Stimulated activated naive CD4-positive, alpha-beta T cell treated with Interleukin-2 at 50 U/mL for 16 hours (primary cell): ENCODE results near the gene KRTAP29-1.
"Not testable (repeated sequence)": the region's sequence is repeated elsewhere in the genome, so short reads cannot be mapped to it uniquely, and the experiment has no call there.

ENCODE experiments used
- DNase-seq: peaks from one replicate; lab custom pipeline; 2025; lab: John Stamatoyannopoulos, UW

Gene KRTAP29-1, protein sequence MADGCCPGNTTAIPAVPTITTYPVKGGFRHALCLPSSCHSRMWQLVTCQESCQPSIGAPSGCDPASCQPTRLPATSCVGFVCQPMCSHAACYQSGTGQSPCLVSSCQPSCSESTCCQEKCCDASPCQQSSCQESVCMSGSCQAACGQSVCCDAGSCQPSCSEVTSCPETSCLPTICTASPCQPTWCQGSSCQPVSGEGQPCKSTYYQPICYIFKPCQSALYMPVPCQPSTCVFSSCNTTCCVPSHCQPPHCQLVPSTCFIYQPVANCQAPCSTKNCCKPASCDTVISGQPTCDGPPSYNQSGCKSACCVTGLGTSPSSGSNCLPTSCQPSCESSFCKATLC

DNA sequence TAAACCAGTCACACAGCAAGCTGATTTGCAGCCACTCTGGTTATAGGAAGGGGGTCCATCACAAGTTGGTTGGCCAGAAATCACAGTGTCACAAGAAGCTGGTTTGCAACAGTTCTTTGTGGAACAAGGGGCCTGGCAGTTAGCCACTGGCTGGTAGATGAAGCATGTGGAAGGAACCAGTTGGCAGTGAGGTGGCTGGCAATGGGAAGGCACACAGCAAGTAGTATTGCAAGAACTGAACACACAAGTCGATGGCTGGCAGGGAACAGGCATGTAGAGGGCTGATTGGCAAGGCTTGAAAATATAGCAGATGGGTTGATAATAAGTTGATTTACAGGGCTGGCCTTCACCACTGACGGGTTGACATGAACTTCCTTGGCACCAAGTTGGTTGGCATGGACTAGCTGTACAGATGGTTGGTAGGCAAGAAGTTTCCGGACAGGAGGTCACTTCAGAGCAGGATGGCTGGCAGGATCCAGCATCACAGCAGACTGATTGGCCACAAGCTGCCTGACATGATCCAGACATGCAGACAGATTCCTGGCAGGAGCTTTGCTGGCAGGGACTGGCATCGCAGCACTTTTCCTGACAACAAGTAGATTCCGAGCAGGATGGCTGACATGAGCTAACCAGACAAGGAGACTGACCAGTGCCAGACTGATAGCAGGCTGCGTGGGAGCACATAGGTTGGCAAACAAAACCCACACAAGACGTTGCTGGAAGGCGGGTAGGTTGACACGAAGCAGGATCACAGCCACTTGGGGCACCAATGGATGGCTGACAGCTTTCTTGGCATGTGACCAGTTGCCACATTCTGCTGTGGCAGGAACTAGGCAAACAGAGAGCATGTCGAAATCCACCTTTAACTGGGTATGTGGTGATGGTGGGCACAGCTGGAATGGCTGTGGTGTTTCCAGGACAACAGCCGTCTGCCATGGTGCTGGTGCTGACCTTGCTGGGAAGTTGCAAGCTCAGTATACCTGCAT is at the start of gene KRTAP29-1:
Gene KRTAP29-1 (minus strand): TSS at position 936 of the 986 bp plus-strand sequence. CDS start 0 bp downstream, at position 936.
- no peak for DNase-seq

DNA sequence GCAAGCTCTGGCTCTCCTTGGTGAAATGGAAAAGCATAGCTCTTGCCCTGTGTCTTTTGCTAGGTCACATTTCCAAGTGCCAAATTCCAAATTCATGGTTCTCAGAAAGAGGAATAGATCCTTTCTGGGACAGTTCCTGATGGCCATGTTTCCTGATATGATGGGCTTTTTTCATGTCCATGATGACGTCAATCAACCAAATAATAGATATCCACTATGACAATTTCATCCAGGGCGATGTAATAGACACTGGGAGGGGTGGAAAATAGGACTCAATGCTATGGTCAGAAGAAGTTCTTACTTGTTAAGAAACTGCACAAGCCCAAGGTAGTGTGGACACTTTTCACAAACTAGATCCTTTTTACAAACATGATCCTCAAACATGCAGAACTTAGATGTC is 48.5 kb upstream of the KRTAP29-1 start:
- no peak for DNase-seq

DNA sequence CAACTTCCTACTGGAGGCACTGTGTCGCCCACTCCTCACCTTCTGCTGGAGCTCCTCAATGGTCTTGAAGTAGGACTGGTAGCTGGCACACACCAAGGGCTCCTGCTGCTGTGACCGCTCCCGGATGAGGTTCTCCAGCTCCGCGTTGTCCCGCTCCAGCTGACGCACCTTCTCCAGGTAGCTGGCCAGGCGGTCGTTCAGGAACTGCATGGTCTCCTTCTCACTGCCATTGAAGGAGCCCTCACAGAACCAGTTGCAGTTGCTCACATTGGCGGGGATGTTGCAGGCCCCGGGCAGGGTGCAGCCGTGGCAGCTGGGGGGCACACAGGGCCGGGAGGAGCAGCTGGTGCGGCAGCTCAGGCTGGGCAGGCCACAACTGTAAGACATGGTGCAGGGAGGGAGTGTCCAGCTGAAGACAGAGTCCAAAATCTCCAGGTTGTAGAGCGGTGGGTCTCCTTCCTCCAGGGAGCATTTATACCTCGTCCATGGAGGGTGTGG is 47.8 kb upstream of the KRTAP29-1 start, which contains the start of gene KRT33A:
Gene KRT33A (minus strand): TSS at position 448 of the 498 bp plus-strand sequence. CDS start 61 bp downstream, at position 387.
- DNase-seq, result not testable (repeated sequence)

DNA sequence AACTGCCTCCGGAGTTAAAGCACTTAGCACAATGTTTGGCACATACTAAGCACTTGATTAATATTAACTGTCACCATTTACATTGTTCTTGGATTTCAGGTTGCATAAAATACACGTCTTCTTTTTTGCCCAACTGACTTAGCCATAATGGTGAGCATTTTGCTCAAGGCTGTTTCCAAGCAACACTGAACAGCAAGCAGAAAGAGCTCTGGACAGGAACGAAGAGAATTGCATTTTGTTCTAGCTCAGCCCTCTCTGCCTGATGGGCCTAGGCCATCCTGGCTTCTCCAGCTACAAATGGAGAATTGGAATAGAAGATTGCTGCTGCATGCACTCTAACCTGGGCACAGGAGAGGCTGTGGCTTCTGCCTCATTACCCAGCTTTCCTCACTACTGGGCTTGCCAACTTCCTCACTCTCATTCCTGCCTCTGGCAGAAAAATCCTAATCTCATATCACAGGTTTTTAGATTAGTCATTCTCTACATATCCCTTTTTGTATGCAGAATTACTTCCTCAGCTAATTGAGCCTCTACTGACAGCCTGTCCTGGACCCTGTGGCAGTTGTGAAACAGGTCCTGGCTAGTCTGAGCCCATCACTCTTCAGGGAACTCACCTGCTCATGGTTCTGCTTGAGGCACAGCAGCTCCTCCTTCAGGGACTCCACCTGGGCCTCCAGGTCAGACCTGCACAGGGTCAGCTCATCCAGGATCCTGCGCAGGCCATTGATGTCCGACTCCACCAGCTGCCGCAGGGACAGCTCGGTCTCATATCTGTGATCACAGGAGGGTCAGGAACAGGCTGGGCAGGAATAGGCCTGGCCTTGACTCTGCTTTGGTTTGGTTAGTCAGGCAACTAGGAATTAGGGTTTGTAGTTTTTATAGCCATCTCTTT is 45.5 kb upstream of the KRTAP29-1 start:
- DNase-seq, result no peak

DNA sequence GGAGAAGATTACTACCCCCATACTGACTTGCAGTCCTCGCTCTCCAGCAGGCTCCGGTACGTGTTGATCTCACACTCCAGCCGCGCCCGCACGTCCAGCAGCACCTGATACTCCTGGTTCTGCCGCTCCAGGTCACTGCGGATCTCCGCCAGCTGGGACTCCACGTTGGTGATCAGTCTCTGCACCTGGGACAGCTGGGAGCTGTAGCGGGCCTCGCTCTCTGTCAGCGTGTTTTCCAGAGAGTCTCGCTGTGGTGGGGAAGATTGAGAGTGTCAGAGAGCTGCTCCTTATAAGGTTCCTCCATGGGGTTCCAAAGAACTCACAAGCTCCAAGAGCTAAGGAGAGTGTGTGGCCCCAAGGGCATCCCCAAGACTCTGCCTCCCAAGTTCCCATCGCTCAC is 43.8 kb upstream of the KRTAP29-1 start:
- not testable (repeated sequence) for DNase-seq

DNA sequence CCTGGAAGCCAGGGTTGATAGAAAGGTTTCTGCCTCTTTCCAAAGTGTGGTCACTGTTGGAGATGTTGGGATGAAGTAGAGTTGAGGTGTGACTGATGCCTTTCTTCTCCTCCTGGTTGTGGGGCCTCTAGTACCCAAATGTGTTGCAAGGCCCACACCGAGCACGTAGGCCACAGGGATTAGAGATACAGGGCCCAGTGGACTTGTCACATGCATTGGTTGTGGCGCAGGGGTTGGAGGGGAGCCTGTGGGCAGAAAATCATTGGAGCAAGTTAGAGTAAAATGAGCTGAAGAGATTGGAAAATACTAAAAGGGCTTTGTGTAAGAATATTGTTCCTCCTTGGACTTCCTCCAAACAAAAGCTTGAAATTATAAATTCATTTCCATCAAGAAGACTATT is 43.3 kb upstream of the KRTAP29-1 start:
- no peak for DNase-seq

DNA sequence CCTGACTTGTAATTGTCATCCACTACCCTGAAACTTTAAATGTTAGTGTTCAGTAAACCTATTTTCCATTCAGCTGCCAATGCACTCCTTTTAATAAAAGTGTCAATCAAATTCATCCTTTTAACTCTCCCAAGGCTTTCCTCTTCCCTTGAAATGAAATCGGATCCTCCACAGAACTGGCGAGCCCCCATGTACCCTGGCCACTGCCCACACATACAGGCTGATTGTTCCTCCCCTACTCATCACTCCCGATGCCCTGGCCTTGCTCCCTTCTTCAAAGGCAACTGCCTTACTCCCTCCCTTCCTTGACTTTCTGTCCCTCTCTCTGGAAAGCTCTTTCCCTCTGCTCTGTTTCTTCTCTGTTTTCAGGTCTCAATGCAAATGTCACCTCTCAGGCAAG is 40.4 kb upstream of the KRTAP29-1 start:
- DNase-seq, result no peak

DNA sequence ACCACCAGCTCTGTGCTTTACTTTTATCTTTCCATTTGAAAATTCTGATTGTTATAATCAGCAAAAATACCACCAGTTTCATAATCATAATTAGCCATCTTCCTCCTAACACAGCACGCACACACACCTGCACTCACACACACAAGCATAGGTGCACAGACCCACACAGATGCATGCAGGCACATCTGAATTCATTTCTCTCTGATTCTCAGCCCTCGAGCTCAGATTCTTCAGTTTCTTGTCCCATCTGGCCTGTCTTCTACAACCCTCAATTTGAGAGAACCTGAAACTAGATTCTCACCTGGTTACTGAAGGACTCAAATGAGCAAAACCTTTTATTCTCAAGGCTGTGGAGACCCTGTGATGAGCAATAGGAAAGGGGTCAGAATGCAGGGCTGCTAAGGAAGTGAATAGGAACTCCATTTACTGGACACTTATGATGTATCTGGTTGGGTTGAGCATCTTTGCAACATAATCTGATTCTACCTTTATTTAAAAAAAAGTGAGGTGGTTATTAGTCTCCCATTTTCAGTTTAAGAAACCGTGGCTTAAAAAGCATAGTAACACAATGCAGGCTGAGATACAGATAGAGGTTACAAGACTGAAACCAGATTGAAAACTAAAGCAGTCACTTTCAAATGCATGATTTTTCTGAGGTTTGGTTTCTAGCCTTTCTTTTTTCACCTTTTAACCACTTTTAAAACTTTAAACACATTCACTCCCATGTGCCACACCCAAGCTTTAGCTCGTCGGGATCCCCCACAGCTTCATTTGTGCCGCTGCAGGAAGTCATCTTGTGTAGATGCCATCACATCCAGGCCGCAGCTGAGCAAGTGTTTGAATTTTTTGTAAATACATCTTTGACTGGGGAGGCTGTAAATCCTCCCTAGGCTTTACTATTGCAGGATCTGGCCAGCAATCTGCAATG is 38.5 kb upstream of the KRTAP29-1 start:
- DNase-seq, result peak; percentile 24

DNA sequence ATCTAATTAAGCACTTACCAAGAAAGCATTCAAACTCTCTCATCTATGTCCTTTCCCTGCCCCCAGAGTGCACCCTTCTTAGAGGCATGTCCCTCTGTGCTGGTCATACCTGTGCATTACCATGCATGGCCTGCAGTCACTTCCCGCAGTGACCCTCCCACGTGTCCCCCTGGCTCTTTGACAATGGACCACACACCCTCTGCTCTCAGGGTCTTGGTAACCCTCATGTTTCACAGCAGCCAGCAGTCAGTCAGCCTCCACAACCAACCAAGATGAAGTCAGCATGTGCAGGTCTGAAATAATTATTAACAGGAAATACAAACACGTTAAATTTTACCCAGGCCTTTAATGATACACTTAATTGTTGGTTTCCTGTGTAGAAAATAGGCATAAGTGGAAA is 37.8 kb upstream of the KRTAP29-1 start:
- no peak for DNase-seq

DNA sequence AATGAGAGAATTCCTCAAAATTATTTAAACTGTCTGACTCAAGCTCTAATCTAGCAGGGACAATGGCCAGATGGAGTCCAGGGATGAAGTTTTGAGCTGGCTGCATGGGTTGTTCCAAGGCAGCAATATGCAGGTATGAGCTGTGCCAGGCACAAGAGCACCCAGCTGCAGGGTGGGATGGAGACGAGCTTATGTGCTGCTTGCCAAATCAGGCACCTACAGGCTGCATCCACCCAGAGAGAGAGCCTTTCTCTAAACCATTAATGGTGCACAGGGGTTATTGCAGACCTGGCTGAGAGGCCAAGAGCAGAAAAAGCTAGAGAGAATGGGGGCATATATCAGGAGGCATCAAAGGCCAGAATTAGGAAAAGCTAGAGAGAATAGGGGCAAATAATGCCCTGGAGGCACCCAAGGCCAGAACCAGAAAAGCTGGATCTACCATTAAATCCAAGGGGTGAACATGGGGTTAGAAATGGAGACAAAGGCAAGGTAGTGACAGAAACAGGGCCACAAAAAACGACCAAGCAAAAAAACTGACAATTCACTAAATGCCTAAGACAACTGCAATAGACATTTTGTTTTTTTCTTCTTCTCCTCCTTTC is 37.0 kb upstream of the KRTAP29-1 start:
- no peak for DNase-seq

DNA sequence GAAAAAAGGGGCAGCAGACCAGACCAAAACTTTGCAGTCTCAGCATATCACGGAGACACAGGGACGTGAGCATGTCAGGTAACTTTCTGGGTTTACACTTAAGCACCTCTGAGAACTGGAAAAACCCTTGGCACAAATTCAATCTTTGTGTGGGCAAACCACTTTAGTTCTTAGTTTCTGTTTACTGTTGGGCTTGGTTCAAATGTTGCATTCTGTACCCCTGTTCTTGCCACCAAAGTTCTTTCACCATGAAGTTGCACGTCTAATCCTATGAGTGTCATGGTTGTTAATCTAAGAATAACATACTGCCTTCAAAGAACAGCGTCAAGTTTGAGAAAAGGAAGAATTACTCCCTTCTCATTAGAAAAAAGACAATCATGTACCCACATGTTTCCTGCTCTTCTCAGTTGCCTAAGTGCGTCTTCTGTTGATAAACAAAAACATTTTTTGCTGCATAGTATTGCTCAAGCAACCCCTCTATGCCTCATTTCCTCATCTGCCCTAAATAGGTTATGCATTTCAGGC is 36.4 kb upstream of the KRTAP29-1 start:
- peak; percentile 43 for DNase-seq

DNA sequence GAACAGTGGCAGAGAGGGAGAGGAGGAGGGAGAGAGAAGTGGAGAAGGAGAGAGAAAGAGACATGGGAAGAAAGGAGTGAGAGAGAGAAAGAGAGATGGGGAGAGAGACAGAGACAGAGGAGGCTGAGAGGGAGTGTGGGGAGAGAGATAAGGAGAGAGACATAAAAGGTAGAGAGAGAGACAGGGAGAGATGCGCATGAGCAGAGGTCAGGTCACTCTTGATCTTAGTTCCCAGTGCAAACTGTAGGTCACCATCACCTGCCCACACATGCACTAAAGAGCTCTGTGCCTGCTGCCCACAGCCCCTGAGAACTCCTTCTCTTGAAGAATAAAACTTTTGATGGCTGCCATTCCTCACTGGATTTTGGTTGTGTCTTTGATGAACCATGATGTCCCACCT is 33.1 kb upstream of the KRTAP29-1 start:
- no peak for DNase-seq

DNA sequence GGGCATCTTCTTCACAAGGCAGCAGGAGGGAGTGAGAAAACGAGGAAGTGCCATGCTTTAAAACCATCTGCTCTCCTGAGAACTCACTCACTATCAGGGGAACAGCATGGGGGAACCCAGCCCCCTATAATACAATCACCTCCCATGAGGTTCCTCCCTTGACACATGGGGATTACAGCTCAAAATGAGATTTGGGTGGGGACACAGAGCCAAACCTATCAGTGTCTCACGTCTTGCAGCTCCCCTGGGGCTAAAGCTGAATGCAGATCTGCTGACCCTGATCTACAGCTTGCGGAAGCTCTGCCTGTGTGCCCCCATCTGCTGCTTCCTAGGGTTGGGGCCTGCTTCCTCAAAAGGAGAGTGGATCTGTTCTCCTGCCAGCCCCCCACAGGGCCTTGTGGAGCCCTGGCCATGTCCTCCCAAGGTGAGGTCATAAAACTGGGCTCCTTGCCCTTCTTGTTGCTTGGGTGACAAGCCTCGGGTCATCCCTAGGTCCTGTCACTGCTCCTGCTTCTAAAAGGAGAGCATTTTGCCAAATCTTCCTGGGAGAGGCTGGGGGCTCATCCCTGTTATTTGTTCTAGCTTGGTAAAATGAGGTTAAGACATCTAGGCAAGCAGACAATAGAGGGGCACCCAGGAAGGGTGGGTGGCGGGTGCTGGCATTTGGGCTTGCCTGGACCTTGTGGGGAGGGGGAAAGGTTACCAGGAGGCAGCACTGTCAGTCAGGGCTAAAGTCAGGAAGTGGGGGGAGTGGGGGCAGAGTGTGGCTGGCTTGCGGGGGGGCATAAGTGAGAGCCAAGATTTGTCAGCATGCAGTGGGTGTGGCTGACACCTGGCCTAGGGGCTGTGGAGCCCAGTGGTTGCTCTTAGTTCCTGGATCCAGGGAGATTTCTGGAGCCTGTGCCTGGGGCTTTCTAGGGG is 32.0 kb upstream of the KRTAP29-1 start:
- no peak for DNase-seq

DNA sequence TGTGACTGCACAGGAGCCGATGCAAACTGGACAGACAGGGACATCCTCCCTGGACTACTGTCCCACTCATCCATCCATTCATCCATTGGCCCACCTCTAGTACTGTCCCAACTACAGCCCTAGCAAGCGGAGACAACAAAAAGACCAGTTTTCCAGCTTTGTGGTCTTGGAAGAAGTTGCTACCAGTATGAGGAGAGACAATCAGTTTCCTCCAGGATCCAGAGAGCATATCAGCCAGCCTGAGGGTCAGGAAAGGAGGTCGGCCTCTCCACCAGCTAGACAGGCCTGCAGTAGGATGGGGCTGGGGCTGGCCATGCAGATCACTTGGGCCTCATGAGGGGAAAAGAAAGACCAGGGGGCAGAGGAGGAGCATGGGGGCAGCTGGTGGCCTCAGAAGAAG is 31.2 kb upstream of the KRTAP29-1 start:
- DNase-seq, result no peak

DNA sequence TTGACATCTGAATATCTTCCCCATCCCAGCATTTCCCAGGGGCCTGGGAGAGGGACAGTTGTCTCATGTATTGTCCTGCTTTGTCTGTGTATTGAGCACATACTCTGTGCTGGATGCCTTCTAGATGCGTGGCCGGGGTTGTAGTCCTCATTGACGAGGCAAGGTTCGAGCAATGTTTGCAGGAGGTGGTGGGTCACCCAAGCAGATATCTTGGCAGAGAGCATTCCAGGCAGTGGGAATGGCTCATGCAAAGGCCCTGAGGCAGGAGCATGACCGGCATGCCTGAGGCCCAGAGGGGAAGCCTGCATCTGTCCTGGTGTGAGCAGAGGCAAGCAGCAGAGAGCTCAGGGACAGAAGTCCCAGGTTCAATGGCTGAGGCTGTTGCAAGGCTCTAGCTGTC is 30.4 kb upstream of the KRTAP29-1 start:
- no peak for DNase-seq

DNA sequence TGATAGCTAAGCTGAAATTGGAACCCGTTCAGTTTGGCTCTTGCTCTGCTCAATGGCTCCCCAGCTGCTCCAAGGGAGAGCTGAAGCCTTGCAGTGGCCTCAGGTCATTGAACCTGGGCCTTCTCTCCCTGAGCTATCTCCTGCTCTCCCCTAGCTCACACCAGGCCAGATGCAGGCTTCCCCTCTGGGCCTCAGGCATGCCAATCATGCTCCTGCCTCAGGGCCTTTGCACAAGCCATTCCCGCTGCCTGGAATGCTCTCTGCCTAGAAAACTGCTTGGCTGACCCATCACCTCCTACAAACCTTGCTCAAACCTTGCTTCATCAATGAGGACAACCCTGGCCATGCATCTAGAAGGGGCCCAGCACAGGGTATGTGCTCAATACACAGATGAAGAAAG is 29.6 kb upstream of the KRTAP29-1 start:
- no peak for DNase-seq

DNA sequence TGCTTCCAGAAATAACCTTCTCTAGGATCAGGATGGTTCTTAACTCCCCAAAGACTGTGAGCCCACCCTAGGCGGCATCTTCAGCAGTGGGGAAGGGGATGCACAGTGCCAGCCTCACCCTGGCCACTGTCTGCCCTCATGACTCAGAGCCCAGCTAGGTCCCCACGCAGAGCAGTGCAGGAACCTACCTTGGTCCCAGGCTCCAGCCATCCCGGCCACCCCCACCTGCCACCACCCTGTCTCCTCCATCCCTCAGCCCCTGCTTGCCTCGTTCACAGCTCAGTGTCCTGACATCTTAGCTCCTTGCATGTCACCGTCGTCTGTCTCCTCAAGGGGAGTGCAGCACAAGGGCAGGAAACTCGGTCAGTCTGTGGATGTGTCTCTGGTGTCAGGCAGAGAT is 29.0 kb upstream of the KRTAP29-1 start:
- DNase-seq, result no peak

DNA sequence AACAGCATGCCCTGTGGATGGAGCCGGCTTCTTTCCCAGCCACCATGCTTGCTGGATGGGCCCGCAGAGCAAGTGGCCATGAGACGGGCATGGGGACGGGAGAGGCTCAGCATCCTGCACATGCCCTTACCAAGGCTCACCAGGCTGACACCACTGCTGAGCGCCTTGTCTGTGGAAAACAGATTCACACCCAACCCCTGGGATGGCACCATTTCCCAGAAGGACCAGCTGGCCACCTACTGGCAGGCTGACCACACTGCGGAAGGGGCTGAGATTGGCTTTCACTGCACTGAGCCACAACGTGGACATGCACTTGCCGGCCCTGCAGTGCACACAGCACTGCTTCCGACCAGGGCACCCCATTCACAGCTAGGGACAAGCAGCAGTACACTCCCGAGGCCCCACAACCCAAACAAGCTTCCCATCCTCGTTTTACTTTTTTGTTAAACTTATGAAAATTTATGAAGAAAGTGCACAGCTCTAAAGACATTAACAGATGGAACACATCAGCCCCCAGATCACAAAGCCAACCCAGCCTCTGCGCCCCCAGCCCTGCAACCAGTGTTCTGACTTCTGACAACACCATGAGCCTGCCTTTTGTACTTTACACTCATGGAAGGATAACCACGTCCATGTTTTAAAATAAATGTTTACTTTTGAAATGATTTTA is 26.8 kb upstream of the KRTAP29-1 start:
- DNase-seq, result no peak
